GM21576 (cell line): ENCODE results near the gene PLA2G4D.
"Not testable (repeated sequence)": the region's sequence is repeated elsewhere in the genome, so short reads cannot be mapped to it uniquely, and the experiment has no call there.

ENCODE experiments used
- ATAC-seq: cut with Tn5 transposase; IDR thresholded peaks from one replicate; pipeline ENCODE4 v1.9.1; 2021; ENCODE audit warnings: mild to moderate bottlenecking, moderate library complexity; ENCODE audit not compliant: unreplicated experiment

The PLA2G4D gene

DNA sequence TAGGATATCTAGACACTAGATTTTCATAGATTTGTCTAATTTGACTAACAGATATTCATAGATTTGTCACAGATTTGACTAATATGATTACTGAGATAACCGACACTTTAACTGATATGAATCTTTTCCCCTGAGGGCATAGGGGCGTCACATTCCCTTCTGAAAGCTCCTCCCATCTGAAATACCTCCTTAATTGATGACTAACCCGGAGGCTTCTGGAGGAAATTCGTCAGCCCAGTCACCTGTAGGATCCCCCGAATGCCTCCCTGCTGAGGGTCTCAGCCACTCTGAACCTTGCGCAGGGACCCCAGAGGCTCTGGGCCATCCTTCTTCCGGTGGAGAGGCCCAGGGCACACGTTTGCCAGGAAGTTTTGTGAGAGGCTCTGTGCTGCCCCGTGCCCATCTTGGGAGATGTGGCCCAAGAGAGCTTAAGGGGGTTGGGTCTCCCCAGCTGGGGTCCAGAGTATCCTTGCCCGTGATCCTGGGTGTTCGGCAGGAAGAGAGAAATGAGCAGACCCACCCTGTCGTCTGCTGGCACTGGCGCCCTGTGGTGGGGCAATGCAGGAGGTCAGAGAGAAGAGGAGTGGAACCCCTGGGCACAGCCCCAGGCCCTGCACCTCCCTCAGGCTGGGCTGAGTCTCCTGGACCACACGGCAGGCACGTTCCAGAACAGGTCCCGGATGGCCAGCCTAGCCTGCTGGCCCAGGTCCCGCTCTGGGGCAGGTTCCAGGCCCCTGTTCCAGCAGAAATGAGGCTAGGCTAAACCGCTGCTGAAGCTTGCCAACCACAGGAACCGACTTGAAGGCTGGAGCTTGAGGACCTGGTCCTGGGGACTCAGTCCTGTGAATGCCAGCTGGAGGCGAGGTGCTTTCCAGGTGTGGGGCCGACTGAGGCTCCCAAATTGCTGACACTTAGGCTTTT lies 1.7 kb downstream of the PLA2G4D start:
- ATAC-seq = no peak

DNA sequence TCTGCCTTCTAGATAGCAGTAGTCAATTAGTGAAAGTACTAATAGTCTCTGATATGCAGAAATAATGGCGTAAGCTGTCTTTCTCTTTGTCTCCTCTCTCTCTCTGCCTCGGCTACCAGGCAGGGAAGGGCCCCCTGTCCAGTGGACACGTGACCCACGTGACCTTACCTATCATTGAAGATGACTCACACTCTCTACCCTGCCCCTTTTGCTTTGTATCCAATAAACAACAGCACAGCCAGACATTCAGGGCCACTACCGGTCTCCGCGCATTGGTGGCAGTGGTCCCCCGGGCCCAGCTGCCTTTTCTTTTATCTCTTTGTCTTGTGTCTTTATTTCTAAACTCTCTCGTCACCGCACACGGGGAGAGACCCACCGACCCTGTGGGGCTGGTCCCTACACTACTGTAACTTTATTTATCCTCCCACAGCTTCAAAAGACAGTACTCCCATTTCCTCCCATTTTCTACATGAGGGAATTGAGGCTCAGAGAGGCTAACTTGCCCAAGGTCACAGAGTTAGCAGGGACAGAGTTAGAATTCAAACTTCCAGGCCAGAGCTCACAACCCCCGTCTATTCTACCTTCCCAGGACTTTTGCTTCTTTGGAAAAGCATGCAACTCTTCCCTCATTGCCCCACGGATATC lies 2.5 kb downstream of the PLA2G4D start:
- not testable (repeated sequence) for ATAC-seq

DNA sequence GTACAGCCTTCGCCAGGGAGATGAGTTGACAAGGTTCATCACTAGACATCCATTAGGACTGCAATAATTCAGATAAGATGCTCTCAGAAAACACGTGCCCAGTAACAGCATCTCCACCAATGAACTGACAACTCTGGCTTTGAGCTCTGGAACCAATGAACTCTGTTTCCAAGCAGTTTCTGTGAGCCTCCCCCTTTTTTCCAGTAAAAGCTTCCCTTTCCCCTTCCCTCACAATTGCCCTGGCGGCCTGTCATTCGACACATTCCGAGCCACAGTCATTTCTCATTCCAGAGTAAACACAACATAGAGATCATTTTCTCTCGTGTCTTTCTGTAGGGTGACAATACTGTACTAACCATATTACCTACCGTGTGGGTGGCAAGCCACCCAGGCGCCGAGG lies 3.6 kb downstream of the PLA2G4D start:
- no peak for ATAC-seq

DNA sequence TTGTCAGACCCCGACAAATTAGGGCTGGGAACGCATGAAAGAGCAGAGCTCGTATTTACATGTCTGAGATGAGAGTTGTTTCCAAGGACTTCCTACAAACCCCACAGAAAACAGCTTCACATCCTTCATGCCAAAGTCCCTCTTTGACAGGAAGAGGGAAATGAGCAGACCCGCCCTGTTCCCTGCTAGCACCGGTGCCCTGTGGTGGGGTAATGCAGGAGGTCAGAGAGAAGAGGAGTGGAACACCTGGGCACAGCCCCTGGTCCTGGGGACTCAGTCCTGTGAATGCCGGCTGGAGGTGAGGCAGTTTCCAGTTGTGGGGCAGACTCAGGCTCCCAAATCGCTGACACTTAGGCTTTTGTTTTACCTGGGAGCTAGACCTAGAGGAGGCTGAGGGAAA lies 4.0 kb downstream of the PLA2G4D start:
- no peak for ATAC-seq

DNA sequence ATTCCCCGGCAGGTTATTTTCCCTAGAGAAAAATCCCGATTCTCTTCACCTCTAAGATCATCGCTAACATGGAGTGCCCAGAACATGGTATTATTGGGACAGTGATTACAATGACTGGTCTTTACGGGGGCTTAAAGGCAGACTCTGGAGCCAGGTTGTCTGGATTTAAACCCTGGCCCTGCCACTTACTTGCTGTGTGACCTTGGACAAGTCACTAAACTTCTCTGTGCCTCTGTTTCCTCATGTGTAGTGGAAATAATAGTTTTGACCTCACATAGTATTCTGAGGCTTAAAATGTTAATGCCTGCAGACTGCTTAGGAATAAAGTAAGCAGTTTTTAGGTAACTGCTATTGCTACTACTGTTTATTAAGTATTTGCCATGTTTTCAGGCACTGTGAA lies 4.4 kb downstream of the PLA2G4D start:
- ATAC-seq = no peak

DNA sequence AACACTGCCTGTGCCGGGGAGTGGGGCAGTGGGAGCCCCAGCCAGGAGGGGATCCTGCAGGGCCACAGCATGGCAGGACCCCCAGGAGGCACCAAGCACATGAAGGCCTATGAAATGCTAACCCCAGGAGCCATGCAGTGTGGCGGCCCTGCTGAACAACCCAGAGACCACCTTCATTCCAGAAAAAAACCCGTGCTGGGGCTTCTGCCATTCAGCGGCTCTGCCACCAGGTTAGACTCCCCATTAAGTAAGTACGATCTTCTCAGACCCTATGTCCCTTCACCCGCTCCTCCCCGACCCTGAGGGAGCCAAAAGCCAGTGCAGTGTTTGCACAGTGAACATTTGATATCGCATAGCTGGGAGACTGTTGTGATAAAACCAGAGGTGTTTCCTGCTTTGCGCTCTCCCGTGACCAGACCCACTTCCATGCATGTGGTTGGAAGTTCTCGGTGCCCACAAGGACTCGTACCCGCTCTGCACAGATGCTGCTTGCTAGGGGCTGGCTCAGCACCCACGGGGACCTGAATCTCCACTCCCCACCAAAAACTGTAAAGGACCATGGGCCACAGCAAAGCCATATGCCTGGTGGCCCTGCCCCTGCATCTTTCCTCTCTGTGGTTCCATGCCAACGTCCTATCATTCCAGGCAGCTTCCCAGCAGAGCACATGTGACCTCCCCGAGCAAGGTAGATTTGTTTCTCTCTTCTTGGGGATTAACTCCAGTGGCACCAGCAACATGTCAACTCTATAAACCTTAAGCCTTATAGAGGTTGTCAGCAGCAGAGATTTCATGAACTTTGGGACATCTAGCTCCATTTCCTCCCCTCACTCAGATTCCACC lies 5.3 kb downstream of the PLA2G4D start:
- no peak for ATAC-seq

DNA sequence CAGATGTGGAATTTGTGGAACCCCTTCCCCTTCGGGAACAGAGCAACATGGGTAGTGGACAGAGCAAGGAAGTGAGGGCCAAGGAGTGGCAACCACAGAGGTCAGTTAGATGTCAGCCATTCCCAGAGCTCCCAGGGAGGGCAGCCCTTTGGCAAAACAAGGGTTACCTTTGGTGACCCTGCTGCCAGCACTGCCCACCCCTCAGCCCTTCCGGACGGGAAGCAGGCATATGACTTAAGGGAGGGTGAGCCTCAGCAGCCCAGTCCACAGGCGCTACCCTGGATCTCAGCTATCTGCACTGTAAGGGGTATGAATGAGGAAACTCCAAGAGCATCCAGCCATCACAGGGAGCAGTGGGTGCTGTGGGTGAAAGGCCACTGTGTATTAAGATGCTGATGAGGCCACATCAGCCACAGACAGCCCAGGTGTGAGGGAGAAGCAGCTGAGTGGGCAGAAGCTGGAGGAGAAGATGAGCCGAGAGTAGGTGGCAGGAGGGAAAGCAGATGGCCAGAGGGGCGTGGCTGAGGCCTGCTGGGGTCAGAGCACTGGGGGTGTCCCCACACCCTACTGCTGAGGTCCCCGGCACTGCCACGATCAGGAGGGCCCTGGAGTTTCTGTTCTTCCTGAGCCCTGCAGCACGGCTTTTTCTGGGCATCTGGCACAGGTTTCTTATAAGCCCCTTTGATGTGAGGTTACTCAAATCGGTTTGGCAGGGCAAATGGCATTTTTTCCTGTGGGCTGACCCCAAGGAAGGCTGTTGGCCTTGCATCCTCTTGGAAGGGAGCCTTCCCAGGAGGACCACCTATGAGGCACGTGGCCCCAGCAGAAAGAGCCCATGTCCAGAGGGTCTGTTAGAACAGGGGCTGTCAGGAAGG lies 6.2 kb downstream of the PLA2G4D start:
- no peak for ATAC-seq

DNA sequence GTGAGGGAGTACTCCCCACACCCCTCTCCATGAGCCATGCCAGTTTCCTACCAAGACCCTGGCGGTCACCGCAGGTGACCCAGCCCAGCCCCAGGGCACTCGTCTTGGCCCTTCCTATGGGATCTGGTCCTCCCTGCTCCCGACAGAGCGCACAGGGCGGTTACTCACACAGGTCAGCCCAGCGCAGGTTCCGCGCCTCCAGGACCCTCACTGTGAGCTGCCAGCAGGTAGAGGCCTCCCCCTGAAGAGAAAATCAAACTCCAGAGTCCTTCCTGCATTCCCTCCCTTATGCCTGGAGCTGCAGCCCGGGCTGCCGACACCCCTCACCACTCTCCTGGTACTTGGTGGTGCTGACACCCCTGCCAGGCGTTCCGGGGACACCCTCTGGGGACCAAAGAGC lies 6.9 kb downstream of the PLA2G4D start:
- no peak for ATAC-seq

DNA sequence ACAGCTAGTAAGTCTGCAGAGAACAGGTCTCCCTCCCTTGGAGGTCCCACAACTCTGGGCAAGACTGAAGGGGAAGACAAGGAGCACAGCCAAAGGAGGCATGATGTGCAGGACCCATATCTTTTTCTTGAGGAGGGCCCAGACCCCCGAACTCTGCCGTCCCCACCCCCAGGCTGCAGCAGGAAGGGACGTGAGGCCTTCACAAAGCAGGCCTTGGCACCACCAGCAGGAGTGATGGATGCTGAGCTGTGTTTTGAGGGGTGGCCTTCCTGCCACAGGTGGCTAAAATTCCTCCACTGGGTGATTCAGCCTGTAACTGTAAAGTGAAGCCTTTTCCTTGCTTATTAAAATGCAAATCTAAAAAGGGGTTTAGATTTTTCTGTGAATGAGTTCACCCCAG lies 8.6 kb downstream of the PLA2G4D start:
- no peak for ATAC-seq

DNA sequence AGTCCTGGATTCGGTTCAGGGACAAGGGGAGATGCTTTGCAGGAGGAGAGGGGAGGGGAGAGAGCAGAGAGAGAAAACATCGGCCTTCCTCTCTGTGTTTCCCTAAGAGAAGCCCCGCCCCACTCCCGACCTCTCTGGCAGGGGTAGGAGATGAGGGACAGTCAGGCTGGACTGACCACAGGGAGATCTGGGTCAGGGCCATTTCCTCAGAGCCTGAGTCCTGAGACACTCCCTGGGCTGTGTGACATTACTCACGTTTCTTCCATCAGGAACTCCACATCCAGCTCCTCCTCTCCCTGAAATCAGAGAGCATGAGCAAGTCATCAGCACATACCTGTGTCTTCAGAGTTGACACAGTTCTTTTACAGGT lies 9.1 kb downstream of the PLA2G4D start:
- ATAC-seq = no peak

DNA sequence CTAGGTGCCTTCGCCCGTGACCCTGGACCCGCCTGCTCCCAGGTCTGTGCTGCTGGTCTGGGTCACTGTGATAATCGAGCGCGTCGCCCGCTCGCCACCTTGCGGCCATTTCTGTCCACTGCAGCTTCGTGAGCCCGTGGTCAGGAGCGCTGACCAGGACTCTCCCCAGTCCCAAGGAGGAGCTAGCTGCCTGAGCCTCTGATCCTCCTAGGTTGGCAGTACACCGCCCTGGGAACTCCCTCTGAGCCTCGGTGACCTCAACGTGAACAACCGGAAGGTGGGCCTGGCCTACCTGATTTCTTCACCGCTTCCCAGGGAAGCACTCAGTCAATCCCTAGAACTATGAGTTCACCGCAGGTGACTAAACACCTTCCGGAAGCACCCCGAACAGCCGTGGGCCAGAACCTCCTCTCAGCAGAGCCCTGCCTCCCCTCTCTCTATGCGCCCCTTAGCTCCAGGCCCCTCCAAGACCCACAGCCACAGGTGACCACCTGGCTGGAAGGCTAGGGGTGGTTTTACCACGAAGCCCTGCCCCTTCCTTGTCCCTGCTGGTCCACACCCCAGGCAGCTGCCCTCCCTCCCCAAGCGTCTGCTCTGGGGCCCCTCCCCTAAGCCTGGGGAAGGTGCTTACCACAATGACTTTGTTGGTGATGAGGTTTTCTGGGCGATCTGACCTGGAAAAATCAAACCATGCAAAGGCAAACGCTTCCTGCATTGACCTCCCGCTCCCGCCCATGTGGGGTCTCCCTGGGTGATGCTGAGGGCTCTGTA lies 9.7 kb downstream of the PLA2G4D start:
- no peak for ATAC-seq

DNA sequence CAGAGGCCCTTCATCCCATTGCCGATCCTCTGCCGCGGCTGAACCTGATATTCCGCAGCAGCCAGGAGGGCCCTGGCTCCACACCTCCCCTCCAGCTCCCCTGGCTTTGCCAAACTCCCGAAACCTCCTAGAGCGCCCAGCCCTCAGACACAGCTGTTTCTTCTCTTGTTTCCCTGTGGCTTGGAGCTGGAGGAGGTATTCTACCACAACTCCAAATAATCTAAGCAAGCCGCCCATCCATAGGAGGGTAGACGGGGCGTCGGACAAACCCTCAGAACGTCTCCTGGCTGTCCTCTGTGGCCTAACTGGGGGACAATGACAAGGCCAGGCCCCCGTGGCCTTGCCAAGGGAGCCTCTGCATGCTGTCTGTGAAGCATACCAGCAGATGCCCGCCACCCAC lies 10.4 kb downstream of the PLA2G4D start:
- no peak for ATAC-seq

DNA sequence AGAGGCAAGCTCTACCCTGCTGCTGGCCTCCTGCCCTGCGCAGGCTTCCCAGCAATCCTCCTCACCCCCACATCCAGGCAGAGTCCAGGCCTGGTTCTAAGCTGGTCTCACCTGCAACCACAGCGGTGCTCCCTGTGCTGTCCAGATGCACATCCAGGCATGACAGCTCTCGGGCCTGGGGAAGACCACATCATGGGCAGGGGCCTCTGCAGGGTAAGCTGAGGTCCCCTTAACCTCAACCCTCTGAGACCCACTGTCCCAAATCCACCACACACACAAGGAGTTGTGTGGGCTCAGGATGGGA lies 10.8 kb downstream of the PLA2G4D start:
- no peak for ATAC-seq

DNA sequence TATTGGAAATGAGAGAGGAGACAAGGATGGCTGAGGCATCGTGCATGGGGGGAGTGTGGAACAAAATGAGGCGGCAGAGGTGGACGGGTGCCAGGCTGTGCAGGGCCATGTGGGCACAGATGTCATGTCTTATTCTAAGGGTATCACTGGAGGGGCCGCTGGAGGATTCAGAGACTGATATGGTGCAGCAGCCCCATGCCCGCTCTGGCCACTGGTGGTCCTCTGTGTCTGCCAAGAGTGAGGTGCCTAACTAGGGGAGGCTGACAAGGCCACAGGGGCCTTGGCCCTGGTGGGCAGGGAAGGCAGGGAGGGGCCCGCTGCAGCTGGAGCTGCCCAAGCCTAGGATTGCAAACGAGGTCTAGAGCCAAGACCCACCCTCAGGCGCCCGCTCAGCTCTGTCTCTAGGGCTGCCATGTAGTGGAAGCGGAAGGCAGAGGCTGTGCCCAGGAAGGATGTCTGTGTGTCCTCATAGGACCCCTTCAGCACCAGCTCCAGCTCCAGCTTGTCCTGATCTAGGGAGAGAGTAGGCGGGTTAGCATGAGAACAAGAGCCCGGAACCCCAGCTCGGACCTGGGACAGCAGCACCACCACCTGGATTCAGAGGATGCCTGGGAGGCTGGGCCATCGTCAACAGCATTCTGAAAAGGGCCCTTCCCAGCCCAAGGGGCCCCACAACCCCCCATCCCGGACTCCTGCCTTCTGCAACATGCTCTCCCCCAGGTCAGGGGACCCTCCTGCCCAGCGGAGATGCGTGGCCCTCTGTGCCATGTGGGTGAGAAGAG lies 11.3 kb downstream of the PLA2G4D start:
- ATAC-seq = no peak

DNA sequence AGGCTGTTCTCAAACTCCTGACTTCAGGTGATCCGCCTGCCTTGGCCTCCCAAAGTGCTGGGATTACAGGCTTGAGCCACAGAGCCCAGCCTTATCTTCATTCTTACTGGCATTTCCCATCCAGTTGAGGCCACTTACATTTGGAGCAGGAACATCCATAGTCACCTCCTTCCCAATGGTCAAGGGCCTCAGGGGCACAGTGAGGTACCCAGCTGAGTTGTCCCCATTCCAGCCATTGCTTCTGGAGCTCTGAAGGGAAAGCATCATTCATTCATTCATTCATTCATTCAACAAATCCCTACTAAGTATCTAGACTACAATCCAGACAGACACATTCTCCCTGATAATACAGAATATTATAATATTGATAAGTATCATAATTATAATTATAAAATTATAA lies 12.2 kb downstream of the PLA2G4D start:
- ATAC-seq = no peak

DNA sequence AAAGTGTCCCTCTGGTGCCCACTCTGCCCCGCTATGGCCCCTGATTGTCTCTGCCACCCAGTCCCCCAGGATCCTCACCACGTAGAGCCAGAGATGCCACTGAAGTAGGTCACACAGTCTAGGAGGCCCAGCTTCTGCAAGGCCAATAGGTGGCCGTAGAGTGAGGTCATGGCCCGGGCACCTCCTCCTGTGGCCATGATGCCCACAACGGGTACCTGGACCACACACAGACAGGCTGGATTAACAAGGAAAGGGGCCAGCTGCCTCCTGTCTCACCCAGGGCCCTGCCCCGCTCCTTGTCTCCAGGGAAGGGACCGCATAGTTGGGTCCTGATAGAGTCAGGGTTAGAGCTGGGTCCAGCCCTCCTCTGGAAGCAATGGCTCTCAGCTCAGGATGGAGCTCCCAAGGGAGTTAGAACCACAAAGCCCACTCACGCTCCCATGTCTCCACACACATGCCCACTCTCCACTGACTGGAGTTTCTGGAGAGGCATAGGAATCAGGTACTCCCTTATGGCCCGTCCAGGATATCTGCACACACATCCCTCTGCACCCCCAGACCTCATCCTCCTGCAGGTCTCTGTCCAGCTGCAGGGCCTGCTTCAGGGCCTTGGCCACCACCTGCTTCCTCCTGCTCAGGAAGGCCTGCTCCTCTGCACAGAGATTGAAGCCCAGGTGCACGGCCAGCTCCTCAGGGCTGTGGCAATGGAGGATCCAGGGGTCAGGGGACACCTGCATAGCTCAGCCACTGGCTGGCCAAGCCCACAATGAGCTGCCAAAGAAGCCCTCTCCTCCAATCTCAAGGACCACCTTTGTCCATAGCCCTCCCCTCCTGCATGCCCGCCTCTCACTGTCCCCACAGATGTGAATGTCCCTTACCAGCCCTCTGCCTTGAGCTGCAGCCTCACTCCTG lies 13.2 kb downstream of the PLA2G4D start:
- ATAC-seq = no peak

DNA sequence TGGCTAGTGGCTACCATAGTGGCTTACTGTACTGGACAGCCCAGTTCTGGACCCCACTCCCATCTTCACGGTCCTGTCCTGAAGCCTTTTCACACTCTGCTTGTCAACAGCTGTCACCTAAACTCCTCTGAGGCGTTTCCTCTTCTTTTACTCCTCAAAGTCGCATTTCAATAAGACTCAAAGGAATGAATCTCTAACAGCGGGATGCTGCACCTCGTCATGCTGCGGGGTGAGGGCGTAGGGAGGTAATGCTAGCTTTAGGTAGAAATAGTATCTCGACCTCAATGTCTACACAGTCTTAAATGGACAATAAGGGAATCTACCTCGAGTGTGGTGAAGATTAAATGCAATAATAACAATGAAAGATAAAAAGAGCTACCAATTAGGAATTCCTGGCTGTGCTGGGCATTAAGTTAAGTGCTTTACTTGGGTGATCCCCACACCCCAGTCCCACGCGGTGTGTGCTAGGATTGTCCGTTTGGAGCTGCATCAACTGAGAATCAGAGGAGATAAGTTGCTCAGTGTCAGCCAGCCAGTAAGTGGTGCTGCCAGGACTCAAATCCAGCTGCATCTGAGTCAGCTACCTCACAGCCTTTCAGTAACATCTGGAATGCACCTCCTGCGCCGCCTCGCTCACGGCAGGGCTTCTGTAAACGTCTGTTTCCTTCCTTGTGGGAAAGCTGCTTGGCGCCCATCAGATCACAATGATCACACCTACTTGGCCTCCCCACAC lies 14.0 kb downstream of the PLA2G4D start:
- no peak for ATAC-seq
